Middle frontal gyrus (tissue), 1 donor: Measurements from ENCODE around the gene SIRT7.

ENCODE experiments used
- DNase-seq: peaks from one replicate; pipeline ENCODE4 v3.0.0-alpha.2; 2015; ENCODE audit warnings: low spot score; ENCODE audit errors: extremely low spot score

Gene SIRT7

DNA sequence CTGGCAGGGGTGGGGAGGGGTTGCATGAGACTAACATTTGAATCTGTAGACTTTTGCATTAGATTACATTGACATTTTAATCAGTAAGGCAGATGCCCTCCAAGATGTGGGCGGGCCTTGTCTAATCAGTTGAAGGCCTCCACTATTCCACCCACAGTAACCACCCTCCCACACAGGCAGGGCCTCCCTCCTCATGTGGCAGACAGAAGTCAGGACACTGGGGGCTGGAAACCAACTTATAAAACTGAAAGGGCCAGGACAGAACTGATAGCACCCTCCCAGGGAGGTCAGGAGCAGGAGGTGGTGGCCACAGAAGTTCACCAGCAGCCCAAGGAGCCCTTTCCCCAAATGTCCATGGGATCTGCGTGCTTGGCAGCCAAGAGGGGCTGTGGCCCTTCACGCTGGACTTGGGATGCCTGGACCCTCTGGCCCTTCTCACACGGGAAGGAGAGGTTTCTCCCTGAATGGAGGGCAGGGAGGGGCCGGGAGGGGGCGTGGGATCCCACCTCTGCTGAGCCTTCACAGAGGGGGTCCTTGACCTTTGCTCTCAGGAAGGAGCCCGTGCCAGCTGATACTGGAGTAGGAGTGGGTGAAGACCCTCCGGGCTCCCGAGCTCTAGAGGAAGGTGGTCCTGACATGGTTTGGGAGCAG is 14.5 kb upstream of the SIRT7 start:
- no peak for DNase-seq

DNA sequence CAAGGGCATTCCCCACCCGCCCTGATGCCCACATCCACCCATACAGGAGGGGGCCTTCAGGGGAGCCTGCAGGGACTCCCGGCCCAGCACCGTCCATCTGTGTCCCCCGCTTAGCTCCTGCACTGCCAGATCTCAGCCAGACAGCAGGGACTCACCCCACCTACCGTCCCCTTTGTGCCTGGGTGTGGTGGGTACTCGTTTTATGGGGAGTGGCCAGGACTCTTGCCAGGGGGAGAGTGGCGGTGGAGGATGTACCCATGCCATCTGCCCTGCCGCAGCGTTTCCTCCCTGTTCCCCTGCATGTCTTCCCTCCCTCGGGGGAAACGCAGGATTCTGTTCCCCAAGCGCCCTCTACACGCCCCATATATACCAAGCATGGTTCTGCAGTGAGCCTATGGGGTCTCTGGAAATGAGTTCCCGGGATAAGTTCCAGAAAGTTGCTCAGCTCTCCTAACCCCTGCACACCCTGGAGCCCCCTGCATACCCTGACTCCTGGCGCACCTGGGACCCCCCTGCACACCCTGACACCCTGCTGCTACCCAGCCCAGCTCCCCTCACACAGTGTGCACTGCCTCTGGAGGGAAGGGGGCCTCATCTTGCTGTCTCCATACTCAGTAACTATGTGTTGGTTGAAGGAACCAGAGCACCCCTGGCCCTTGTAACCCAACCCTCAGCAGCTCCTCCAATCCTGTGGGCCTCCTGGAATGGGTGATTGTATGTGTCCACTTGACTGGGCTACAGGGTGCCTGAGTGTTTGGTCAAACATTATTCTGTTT is 13.8 kb upstream of the SIRT7 start:
- no peak for DNase-seq

DNA sequence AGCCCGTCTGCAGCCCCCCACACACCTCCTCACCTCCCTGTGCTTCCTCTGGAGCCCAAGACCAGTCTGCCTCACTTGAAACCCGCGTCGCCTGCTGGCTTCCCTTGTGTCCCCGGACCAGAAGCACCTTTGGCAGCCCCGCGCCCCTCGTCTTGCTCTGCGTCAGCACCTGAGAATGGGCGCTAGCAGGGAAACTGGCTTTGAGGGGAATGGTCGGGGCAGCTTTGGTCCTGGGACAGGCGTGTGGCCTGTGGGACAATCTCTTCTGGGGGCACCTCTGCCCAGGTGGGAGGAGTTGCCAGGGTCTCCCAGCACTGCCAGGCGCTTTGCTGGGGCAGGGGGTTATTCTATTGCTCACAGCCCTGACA is 13.2 kb upstream of the SIRT7 start:
- no peak for DNase-seq

DNA sequence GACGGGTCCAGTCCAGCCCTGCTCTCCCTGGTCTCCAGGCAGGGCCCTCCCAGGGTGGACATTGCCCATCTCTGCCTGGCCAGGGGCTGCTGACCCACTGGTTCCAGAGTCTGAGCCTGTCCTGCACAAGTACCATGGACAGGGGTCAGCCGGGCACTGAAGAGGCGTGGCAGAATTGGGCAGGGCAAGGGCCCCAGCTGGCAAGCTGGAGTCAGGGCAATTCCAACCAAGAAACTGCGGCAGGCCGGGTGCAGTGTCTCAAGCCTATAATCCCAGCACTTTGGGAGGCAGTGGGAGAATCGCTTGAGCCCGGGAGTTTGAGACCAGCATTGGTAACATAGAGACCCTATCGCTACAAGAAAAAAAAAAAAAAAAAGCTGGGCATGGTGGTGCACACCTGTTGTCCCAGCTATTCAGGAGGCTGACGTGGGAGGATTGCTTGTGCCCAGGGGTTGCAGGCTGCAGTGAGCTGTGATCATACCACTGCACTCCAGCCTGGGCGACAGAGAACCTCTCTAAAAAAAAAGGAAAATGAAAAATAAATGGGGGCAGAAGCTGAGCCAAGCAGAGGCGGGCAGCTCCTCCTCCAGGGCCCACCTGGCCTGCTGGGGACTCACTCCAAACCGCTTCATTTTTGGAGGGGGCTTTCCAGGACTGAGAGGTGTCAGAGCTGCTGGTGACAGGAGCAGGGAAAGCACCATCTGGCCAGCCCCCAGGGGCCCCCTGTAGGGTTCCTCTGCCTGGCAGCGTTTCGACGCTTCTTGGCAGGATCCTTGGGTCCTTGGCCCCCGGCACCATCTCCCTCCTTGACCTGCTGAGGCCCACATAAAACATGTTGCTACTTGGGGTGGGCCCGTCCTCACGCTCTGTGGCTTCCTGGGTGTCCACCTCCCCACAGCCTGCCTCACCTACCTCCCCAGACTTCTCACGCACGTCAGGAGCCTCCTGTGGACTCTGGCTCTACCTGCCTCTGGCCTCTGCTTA is 12.5 kb upstream of the SIRT7 start:
- no peak for DNase-seq

DNA sequence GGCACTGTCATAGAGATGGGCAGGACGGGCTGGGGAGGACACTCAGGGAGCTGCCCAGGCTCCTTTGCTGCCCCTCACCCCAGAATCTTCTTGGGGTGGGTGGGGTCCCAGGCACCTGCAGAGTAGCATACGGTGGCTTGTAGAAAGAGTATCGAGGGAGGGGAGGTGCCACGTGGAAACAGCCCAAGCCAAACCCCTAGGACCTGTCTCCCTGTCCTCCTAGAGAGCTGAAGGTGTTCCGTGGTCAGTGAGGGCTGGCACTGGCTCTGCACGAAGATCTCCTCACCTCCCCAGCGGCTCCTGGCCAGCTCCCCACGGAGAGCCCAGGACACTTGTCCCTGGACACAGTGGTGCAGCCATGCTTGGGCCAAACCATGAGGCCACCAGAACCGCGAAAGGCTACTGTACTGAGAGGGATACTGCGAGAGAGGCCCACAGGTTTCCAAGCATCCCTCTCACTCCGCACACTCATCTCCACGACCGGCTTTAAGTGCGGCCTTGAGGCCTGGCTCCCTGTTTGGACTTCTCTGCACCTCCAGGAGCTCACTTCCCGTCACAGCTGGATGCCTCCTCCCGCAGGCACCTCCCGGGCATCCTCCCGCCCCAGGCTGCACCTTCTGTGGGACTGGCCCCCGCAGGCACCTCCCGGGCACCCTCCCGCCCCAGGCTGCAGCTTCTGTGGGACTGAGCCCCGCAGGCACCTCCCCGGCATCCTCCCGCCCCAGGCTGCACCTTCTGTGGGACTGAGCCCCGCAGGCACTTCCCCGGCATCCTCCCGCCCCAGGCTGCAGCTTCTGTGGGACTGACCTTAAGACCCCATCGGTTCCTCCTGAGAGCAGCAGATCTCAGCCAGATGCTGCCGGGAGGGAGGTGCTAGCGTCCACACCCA is 11.5 kb upstream of the SIRT7 start:
- DNase-seq = no peak

DNA sequence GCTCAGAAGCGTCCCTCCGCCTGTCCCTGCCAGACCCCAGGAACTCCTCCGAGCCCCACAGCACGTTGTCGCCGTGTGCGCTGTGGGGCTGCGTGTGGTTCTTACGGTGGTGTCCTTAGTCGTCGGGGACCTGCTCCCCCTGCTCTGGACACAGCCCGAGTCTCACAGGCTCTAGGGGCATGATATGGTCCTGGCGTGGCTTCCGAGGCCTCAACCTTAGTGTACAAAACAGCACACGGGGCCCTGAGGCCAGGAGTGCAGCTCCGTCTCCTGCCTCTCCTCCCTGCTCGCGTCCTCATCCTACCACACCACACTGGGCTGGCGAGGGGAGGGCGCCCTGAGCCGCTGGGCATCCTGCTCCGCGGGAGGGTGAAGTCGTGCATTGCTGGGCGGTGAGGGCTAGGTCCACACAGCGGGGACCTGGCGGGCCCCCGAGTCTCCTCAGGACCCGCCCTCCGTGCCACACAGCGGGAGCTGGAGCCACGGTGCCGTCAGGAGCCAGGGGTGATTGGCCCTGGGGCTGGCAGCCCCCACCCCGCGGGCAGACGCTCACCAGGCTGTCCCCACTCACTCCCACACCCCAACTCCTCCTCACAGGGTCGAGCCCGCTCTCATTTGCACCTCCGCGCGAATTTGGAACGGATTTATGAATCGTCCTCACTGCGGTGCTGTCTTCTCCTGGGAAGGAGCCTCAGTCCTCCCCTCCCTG is 10.7 kb upstream of the SIRT7 start:
- DNase-seq = no peak

DNA sequence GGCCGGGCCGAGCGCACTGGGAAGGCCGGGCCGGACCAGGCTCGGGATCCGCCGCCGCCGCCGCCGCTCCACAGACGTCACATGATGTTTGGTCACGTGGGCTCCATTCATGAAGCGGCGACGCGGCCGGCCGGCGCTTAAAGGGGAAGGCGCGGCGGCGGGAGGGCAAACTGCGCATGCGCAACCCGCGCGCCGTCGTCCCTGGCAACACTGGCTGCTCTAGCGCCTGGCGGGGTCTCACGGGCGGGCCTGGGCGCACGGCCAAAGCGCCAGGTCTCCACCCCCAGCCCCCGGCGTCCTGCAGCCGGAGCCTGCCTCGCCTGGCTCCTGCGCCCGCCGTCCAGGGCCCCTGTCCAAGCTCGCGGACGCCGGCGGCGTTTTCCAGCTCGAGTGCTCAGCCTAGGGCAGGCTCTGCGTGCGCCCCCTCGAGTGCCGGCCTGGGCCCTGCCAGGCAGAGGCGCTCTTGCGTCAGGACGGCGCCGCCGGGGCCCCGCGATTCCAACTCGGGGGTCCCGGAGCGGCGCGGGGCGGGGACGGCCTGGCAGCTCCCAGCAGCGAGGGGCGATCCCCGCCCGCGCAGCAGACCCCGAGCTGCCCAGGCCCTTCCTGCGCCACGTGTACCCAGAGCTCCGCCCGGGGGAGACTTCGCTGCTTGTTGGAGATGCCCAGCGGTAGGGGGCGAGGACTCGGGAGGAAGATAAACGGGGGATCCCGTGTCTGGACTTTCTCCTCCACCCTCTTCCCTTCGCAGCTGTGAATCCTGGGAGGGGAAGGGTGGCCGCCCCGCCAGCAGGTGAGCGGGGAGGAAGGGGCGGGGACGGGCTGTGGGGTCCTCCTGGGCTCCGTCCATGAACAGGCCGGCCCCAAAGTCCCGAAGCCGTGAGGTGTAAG is 9.9 kb upstream of the SIRT7 start, which contains the start of gene MAFG:
Gene MAFG, minus strand, starts transcription at position 83 of the 891 bp plus-strand sequence. CDS start 4,550 bp downstream, outside the sequence.
- DNase-seq = peak; percentile 91

DNA sequence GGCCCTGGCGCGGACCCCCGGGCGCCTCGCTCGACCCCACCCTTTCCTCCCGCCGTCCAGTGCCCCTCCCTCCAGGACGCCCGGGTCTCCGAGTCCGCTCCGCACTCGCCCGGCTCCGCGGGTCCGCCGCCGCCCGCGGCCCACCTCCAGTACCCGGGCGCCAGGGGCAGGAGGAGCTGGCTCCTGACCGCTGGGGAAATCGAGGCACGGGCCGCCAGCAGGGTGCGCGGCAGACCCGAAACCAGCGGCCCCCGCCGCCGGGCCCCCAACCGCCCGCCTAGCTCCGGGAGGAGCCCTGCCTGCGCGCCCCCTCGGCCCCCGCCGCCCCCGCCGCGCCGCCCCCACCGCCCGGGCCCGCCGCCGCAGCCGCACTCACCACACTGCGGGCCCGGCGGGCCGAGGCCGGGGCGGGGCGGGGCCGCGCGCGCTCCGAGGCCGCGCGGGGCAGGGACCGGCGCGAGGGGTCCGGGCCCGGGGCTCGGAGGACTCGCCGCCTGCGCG is 9.2 kb upstream of the SIRT7 start:
- no peak for DNase-seq

DNA sequence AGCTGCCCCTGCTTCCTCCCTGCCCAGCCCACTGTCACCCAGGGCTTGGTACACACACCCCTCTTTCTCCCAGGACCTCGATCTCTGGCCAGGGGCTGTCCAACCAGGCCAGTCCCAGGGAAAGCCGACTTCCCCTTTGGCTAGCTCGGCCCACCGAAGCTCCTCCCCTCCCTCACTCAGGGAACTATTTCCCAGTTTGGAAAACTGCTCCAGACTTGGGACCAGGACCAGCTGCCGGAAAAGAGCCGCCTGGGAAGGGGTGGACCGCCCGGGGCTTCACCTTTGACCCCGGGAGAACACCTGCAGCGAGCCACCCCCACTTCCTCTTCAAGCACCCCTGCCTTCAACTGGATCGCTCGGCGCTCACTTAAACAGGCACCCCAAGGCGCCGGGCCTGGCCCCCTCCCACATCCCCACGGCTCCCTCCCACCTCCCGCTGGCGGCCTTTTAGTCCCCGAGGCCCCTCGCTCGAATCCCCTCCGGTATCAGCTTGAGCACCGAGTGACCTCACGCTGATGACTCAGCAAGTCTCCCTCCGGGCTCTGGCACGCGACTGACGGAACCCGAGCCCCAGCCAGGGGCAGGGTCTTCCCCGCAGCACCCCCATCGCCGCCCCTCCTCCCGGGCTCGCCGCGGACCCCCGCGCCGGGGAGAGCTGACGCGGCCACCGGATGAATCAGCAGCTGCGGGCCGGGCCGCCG is 8.6 kb upstream of the SIRT7 start:
- DNase-seq = no peak

DNA sequence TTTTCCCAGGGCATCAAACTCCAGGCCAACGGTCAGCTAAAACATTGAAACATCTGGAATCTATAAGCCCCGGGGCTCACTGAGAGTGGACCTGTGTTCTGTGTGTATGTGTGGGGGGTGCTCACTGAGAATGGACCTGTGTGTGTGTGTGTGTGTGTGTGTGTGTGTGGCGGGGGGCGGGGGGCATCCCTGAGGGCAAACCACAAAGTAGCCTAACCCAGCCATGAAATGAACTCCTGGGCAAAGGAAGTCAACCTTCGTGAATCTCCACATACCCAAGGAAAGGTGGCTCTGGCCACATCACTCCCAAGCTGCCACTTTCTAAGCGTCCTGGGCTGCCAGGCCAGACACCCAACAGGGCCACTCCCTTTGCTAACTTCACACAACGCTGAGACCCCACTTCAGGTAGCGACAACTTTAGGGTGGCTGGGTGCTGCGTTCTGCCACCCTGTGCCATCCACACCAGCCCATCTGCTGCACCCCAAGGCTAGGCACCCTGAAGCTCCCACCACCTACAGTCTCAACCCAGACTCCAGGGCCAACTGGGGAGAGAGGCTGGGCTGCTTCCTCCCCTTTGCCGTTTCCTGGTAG is 8.0 kb upstream of the SIRT7 start:
- no peak for DNase-seq

DNA sequence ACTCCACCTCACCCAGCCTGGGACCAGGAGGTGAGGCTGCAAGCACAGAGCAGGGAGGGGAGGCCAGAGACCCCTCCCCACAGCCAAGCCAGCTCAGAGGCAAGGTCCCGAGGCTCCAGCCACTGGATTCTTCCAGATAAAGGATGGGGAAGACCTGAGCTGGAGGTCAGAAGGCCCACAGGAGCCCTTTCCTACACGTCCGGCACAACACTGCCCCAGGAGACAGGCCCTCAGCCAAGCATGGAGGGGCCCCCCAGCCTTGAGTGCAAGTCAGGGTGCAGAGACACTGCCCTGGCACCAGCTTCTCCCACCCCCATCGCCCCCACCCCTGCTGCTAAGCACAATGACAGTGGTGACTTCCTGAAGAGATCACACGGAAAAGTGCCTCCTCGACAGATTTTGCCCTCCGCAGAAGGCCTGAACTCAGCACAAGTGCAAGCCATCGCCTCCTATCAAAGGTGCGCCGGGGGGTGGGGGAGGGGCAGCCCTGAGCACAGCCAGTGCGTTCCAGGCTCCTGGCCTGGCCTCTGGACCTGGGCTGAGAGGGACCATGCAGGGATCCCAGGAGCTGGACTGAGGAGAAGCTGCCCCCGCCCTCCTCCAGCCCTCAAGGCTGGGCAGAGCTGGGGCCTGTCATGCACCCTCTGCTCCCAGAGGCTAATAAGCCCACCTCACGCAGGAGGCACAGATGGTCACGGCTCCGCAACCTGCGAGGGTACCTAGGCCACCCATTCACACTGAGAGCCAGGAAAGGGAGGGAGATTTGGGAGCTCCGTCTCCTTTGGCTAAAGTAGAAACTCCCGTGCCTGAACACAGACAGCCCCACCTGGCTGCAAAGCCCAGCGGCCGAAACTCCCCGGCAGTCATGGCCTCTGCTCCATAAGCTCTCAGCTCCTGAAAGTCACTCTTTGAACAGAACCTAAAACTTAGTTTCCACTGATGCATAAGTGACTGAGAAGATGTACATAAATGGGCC is 6.9 kb upstream of the SIRT7 start:
- DNase-seq = no peak

DNA sequence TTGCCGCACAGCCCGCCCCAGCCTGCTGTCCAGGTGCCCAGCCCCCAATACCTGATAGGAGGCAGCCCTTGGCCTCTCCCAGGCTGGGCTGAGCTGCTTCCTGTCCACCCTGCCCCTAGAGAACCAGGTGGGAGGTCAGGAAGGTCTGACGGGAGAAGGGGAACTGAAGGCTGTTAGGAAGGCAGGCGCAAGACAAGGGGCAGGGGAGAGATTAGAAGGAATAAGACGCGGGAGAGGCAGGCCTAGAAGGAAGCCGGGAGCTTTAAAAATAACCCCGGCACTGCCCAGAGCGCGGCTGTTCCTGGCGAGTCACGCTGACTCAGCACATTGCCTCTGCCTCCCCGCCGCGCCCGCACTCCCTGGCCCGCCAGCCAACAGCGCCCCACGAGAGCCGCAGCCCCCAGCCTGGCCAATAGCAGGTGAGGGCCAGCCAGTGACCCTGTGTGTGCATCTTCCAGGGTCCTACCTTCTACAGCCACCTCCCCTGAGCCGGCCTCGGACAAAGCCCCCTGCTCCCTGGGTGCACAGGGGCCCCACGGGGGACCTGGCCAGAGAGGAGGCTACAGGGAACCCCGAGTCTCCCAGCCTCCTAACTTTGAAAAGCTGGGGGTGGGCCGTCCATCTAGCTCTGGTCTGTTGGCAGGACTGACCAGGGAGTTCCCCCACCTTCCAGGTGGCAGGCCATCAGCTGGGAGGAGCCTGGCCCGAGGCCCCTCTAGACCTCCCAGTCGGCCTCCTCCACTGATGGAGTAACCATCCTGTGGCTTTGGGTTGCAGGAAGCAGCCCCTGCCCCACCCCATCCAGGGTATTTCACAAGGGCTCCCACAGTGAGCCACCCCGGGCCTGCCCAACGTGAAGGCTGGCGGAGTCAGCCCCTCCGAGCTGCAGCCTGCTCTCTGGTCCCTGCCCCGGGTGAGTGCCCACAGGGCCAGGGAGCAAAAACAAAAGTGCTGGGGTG is 5.6 kb upstream of the SIRT7 start:
- DNase-seq = no peak

DNA sequence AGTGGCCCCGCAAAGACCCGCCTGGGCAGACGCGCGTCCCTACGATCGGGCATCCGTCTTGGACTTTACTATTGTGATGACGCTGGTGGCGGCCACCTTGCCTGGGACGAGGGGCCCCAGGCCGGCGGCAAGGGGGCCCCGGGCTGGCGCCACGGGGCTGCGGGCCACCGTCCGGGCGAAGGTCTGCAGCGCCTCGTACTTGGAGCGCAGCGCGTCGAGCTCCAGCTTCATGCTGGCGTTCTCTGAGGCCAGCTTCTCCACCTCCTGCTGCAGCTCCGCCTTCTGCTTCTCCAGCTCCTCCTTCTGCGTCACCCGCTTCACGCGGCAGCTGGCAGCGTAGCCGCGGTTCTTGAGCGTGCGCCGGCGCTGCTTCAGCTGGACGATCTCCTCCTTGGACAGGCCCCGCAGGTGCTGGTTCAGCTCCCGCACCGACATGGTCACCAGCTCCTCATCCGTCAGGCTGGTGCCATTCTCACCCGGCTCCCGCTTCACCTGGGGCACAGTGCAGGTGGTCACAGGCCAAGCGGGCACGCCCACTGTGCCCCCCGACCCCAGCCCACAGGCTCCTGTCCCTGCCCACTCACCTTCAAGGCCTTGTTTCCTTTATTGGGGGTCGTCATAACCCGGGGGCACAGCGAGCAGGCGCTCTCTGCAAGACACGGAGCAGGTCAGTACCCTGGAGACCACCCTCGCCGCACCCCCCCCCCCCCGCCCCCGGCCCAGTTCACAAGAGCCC is 4.8 kb upstream of the SIRT7 start:
- DNase-seq = no peak

DNA sequence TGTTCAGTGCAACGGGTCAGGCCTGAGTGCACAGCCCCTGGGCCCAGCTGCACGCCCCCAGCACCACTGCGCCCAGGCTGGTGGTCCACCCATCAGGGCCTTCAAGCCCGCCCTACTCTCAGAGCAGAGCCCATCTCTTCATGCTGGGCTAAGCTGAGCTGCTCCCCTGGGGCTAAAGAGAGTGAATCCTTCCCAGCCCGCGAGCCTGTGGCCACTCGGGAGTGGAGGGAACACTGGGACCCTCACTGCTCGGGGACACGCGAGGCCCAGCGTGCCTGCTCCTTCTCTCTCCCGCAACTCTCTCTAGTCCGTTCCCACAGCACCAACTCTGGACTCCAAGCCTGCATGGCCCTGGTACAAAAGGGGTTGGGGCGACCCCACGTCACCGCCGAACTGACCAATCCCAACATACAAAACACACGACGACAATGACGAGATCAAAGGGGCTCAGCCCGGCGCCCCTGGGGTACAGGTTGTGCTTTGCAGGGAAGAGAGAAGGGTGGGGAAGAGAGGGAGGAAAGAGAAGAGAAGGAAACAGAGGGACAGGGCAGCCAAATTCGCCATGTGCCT is 4.1 kb upstream of the SIRT7 start:
- no peak for DNase-seq

DNA sequence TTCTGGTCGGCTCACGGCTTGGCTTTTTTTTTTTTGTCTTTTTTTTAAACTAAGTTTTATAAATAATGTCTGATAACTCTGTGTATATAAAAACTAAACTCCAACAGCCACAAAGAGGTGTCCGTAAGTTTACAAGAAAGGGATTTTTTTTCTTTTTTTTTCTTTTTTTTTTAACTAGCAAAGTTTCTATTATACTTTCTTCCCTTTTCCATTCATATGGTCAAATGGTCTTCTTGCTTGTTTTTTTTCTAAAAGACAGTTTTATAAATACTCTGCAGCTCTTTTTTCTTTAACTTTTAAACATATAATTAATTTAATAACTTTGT is 3.5 kb upstream of the SIRT7 start:
- DNase-seq = no peak
